ENCODE measurements around the gene RNF224.
"Not testable (repeated sequence)": the region's sequence is repeated elsewhere in the genome, so short reads cannot be mapped to it uniquely, and the experiment has no call there.

Gene RNF224

DNA sequence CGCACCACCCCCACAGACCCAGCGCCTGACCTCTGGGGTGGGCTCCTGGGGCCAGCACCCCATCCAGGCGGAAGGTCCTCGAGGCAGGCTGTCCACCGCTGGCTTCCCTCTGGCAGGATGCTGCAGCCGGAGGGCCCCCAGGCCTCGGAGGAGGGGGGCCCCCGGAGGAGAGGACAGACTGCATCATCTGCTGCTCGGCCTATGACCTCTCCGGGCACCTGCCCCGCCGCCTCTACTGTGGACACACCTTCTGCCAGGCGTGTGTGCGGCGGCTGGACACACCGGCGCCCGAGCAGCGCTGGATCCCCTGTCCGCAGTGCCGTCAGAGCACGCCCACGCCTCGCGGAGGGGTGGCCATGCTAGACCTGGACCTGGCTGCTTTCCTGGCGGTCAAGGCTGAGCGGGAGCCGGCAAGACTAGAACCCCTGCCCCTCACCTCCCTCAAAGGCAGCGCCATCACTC lies 1.2 kb downstream of the RNF224 start:
- no peak for DNase-seq (ENCODE audit: low read depth, low spot score)

DNA sequence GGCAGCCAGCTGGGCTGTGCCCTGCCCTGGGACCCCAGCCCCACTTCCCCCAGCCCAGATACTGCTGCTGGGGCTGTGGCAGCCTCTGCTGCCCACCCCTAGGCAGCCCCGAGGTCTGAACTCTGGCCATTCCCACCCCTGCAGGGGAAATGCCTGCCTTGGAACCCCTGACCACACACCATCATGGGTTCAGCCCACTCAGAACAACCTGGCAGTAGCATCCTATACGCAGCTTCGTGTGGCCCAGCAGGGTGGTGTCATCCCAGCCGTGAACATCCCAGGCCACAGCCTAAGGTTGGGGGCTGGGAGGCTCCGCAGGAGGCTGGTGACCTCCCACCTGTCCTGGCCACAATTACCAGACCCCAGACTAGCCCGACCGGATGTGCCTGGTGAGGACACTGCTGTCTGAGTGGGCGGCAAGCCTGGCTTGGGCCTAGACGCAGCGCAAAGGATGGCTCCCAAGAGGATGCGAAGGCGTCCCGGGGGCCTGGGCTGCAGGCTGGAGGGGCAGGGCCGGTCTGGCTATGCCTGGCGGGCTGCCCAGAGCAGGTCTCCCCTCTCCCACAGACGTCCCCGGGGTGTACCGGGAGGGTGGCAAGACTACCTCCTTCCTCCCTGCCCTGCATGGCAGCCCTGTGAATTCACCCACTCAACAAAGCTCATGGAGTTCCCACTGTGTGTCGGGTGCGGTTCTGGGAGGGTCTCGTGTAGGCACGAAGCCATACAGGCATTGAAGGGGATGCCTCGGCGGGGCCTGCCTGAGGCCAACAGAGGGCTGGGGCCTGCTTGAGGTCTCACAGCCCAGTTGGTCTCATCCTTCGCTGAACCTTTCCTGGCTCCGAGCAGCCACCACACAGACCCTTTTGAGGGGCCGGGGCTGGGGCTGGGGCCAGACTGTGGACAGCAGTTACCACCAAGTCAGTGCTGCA lies 1.9 kb downstream of the RNF224 start:
- no peak for DNase-seq (ENCODE audit: low read depth, low spot score)

- no peak for DNase-seq (ENCODE audit: low read depth, low spot score)
These were observed 2.8 kb downstream of the RNF224 start for GRCh38 chr9:137229903-137230704.

- DNase-seq (ENCODE audit: low read depth, low spot score) = no peak
These were observed 3.5 kb downstream of the RNF224 start, which contains the start of gene SLC34A3 for GRCh38 chr9:137230705-137231371. SLC34A3 (plus strand) TSS chr9:137230901; CDS start chr9:137231703, 802 bp downstream.

DNA sequence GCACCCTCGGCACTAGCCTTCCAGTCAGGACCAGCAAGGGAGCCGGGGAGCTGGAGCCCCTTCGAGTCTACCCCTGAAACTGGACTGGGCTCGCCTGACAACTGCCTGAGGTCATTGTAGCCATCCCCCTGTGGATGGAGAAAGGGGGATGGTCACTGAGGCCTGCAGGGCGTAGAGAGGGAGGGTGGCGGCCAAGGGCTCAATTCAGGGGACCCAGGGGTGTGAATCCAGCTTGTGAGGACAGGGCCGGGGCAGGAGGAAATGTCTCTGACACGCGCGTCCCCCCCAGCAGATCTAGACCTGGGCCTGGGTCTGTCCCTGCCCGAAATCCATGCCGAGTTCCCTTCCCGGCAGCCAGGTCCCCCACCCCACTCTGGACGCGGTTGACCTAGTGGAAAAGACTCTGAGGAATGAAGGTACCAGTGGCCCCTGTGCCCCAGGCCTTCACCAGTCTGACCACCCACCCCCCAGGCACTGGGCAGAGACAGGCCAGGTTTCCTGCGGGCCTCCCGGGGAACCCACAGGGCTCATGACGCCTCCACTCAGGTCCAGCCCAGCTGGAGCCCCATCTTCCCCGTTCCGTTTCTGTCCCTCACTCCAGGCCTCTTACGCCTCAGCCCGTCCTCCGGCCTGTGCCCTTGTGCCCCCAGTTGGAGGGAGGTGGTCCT lies 4.2 kb downstream of the RNF224 start:
- DNase-seq (ENCODE audit: low read depth, low spot score) = no peak

DNA sequence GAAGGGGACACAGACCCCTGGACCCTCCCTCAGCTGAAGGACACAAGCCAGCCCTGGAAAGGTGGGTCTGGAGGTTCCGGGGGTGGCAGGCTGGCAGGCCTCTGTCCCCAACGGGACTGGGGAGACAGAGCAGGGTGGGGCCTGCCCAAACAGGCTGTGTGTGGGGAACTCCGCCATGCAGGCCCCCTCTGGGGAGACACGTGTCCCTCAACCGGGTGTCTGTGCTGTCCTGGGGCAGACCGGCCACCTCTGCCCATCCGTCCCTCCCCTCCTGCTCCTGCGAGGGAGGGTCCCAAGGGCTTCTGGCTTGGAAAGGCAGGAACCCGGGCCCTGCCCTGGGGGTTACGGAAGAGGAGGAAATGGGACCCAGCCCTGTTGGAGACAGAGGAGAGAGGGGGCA lies 4.8 kb downstream of the RNF224 start:
- DNase-seq (ENCODE audit: low read depth, low spot score) = no peak

DNA sequence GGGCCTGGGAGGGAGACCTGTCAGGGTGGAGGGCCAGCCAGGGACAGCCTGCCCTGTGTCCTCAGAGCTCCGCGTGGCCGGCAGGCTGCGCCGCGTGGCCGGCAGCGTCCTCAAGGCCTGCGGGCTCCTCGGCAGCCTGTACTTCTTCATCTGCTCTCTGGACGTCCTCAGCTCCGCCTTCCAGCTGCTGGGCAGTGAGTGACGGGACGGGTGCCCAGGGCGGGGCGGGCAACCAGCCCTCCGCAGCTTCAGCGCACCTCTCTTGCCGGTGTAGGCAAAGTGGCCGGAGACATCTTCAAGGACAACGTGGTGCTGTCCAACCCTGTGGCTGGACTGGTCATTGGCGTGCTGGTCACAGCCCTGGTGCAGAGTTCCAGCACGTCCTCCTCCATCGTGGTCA lies 5.2 kb downstream of the RNF224 start:
- DNase-seq (ENCODE audit: low read depth, low spot score) = no peak

GRCh38 chr9:137233143-137233980 lies 6.1 kb downstream of the RNF224 start:
- DNase-seq (ENCODE audit: low read depth, low spot score) = no peak

- no peak for DNase-seq (ENCODE audit: low read depth, low spot score)
These were observed 6.9 kb downstream of the RNF224 start for GRCh38 chr9:137234055-137234697.

DNA sequence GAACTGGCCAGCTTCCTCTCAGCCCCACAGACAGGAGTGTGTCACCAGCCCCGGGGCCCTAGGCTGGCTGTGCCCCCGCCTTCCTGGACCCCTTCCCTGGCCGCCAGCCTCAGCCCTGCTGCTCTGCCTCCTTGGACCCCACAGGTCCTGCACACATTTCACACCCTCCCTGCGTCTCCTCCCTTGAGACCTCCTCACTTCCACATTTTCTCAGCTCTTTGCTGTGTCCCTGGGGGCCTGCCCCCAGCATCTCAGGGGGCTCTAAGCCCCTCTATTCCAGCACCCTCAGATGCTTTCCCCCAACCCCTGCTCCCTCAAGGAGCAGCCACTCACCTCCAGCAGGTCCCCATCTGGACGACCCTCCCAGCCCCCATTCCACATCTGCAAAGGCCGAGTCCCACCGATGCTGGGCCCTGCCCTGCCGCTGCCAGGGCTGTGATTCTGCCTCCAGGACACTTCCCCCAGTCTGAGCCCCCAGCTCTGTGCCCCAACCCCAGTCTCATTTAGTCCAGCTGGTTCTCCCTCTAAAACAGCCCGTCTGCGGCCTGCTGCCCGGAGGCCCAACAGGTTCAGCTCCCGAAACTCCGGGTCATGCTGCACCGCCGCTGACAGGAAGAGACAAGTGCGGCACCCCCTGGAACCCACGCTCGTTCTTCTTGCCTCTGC lies 7.6 kb downstream of the RNF224 start:
- no peak for DNase-seq (ENCODE audit: low read depth, low spot score)

DNA sequence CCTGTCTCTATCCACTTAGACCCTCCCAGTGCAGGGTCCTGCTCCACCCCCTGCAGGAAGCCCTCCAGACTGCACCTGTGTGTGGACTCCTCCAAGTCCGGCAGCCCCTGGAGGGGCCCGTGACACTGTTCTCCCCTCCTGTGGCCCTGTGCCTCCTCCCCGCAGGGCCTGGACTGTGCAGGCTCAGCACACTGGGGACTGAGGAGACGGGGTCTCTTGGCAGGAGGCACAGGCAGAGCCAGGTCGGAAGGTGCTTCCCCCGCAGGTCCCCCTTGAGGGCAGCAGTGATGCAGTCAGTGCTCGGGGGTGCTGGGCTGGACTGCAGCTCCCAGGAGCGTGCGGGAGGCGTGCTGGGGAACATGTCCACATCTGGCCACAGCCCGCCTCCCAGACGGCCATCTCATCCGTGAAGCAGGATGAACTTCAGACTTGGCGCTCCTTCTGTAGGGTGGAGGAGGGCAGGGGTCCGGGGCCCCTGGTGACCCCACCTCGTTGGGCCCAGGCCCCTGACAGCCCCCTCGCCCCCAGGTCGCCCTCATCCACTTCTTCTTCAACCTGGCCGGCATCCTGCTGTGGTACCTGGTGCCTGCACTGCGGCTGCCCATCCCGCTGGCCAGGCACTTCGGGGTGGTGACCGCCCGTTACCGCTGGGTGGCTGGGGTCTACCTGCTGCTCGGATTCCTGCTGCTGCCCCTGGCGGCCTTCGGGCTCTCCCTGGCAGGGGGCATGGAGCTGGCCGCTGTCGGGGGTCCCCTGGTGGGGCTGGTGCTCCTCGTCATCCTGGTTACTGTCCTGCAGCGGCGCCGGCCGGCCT lies 8.3 kb downstream of the RNF224 start:
- DNase-seq (ENCODE audit: low read depth, low spot score) = no peak

- DNase-seq (ENCODE audit: low read depth, low spot score) = no peak
These were observed 9.1 kb downstream of the RNF224 start for GRCh38 chr9:137236238-137236935.

- DNase-seq (ENCODE audit: low read depth, low spot score) = no peak
These were observed 9.7 kb downstream of the RNF224 start for GRCh38 chr9:137236936-137237421.

DNA sequence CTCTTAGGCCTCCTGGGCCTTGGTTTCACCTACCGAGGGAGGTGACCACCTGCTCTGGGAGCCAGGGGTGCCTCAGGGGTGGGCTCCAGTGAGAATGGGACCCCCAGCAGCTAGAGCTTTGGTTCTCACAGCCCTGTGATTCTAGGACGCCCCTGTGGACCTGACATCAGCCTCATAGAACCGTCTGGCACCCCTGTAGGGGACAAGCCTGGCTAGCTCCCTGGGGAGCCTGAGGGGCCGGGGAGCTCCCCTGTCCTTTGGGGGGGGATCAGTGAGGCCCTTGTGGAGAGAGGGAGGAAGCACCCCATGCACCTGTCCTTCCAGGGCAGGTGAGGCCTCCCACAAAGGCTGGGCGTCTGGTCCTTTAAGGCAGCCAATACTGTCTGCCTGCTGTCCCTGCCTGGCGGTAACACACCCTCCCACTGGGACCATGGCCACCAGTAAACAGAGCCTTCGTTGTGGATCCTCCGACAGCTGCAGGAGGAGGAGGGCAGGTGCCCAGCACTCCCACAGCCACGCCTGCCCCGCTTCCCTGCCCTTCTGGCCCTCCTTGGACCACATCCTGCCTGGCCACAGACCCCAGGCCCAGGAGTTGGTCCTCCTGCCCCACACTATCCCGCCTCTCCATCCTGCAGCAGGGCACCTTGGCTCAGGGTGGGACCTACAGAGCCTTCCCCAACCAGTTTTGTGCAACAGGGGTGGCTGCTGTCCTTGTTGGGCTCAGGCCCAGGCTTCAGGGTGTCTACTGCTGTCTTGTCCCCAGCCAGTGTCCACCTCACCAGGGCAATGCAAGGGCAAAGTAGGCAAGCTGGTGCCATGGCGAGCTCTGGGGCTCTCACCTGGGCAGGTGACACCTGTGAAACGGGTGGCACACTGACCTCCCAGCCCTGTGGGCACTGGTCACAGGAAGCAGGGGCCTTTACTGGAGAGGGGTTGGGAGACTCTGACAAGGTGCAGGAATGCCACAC lies 10.7 kb downstream of the RNF224 start:
- DNase-seq (ENCODE audit: low read depth, low spot score) = no peak

- not testable (repeated sequence) for DNase-seq (ENCODE audit: low read depth, low spot score)
These were observed 12.4 kb downstream of the RNF224 start for GRCh38 chr9:137239541-137240200.

DNA sequence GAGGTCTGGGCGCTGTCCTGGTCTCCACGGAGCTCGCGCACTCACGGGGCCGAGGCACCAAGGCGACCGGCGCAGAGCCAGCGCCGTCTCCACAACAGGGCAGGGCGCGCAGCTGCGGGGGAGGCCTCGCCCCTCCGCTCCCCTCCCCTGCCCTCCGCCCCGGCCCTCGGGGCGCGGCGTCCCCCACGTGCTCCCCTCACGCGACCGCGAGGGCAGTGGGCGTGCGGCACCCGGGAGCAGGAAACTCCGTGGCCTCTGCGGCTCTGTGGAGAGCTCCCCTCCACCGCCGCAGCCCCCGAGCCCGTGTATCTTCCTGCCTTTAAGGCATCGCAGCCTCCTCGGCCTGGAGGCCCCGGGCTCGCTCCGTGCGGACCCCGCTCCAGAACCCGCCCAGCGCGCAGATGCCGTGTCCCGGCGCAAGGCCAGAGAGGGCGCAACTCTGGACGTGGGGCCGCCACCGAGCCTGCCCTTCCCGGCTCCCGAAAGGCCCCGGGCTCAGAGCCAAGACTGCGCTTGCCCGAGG lies 13.1 kb downstream of the RNF224 start:
- no peak for DNase-seq (ENCODE audit: low read depth, low spot score)
